Peyer's patch (tissue), 4 donors: ENCODE results near the gene HRH2.

Experiments
- POLR2A ChIP-seq, 2 donors: fragments of 450-650 bp; IDR thresholded peaks; one replicate each; pipeline ENCODE4 v1.5.1; 2017; ENCODE audit warnings: antibody characterized with exemption in 2 of 2, mild to moderate bottlenecking in 2 of 2, moderate library complexity in 2 of 2
- TF ChIP-seq, protein P1 (sequence below), 6 experiments: fragments of 450-650 bp in 4 of 6; fragments of 200-600 bp in 2 of 6; sonication (generic) in 1 of 6; IDR thresholded peaks; one replicate each; pipeline ENCODE4 v1.5.1; 2017 to 2019; ENCODE audit warnings: antibody characterized with exemption in 6 of 6, mild to moderate bottlenecking in 3 of 6, moderate library complexity in 1 of 6

DNA sequence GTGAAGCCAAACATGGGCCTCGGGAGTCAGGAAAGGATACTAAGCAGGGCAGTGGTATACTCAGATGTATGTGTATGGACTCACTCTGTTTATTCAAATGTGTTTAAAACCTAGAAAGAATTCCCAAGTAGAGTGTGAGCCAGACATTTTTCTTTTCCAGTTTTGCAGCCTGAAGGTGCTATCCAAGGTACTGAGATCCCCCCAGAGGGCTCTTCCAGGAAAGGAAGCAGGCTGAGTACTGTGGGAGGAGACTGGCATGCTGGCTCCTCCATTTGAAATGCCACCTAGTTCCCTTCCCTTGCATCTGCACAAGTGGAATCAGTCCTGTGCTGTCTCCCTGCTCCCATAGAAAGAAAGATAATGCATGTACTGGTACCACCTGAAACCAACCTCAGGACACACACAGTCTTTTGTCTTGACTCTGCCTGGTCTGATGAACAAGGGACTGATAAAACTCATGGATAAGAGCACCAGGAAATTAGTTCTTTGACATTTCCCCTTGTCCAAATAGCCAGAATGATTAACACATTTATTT lies 85.9 kb downstream of the HRH2 start:
- TF ChIP-seq, protein P1, sequence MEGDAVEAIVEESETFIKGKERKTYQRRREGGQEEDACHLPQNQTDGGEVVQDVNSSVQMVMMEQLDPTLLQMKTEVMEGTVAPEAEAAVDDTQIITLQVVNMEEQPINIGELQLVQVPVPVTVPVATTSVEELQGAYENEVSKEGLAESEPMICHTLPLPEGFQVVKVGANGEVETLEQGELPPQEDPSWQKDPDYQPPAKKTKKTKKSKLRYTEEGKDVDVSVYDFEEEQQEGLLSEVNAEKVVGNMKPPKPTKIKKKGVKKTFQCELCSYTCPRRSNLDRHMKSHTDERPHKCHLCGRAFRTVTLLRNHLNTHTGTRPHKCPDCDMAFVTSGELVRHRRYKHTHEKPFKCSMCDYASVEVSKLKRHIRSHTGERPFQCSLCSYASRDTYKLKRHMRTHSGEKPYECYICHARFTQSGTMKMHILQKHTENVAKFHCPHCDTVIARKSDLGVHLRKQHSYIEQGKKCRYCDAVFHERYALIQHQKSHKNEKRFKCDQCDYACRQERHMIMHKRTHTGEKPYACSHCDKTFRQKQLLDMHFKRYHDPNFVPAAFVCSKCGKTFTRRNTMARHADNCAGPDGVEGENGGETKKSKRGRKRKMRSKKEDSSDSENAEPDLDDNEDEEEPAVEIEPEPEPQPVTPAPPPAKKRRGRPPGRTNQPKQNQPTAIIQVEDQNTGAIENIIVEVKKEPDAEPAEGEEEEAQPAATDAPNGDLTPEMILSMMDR (IDR thresholded peaks at IDR 0.05), result no peak
- no peak for TF ChIP-seq POLR2A (IDR thresholded peaks at IDR 0.05)
